HG03060 (cell line): ENCODE data around the gene ARMH2.

ENCODE experiments used
- ATAC-seq: cut with Tn5 transposase; IDR thresholded peaks from one replicate; pipeline ENCODE4 v1.9.1; 2021; ENCODE audit warnings: low read depth, moderate number of reproducible peaks; ENCODE audit not compliant: unreplicated experiment

Gene ARMH2

DNA sequence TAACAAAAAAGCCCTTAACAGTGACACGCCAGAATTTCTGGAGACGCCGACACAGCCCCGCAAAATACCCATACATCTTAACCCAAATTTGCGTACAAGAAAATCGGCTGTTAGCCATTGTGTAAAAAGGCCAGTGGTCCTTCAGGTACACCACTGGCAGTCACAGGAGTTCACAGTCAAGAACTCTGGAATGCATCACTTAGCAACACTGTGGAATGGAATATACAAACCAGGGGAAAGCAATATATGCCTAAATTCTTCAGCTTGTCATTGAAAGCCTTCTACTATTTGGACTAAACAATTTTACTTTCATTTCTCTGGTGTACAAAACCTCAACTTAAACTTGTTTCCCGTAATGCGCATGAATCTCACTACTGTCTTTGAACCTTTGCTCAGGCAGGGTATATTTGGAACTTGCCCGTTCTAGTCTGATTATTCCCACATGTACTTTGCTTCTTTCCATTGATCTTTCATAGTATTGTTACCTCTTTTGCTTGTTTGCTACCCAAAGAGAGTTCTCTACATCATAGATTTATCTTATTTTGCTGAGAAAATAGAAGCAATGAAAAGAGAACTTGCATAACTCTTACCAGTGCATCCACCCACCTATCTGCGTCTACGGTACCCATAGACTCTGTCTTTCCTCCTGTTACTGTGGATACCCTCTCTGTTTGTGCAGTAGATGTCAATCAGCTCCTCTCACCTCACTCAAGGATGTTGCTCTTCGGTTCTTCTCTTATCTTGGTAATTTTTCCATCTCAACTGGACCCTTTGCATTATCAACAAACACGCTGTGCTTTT is at the start of gene ARMH2:
Gene ARMH2, minus strand, starts transcription at position 178 of the 801 bp plus-strand sequence. Its CDS starts 60 bp downstream, at position 118.
- ATAC-seq = no peak

DNA sequence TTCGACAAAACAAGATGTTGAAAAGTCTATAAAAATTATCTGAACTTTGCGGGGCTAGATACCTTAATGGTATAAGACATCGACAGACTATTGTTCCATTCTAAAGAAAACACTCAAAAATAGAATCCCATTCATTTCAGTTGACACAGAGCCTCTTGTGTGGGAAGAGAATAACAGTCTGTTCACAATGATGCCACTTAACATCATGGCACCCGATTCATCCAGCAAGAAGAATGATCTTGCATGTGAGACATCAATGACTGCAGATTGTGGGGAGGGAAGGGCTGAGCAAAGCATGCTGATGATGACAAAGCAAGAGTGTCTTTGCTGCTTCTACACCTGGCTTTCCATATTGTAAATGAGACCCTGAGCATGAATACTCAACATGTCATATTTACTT is 49.7 kb upstream of the ARMH2 start:
- no peak for ATAC-seq

DNA sequence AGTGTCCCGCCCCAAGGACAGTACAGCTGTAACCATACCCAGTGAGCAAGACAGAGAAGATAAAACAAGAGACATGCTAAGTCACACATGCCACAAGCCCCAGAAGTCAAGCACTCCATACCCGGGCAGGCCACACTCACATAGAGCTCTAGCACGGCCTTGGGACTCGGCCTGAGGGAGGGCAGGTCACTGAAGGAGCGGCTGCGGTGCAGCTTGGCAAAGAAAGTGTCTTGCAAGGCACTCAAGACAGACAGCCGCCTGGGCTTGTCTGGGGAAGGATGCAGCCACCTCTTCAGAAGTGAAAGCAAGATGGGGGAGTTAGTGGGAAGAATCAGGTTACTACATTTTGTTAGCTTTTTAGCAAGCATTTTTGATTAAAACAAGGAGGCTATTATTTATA is 48.7 kb upstream of the ARMH2 start:
- ATAC-seq = no peak

DNA sequence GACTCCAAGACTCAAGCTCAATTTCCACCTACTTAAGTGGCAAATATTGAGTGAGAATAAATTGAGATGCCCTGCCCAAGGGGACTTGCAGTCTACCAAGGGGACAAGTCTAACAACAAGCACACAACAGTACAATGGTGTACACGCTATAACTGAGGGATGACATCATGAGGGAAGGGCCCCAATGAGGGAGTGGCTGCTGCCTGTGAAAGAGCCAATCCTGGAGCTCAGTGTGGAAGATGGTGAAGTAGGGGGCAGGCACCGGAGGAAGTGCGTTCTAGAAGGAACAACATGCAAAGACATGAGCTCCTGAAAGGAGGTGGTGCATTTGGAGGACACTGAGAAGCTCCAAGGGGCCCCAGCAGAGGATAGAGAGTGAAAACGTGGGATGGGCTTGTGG is 46.9 kb upstream of the ARMH2 start:
- ATAC-seq = no peak

DNA sequence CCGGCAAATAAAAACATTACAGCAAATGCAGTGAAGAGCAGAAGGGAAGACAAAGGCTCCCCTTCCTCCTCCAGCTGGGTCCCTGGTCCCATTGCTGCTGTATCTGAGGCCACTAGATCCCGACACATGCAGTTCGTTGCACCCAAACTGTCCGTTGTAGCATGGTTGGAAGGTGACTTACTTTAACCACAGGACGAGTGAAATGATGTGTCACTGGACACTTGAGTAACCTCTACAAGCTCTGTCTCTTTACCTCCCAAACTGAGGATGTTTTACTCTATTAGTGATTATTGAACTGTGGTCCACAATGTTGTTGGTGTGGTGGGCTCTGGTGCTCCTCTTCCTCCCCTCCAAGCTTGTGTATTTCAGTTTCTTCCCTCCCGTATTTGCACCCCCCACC is 46.2 kb upstream of the ARMH2 start:
- no peak for ATAC-seq

DNA sequence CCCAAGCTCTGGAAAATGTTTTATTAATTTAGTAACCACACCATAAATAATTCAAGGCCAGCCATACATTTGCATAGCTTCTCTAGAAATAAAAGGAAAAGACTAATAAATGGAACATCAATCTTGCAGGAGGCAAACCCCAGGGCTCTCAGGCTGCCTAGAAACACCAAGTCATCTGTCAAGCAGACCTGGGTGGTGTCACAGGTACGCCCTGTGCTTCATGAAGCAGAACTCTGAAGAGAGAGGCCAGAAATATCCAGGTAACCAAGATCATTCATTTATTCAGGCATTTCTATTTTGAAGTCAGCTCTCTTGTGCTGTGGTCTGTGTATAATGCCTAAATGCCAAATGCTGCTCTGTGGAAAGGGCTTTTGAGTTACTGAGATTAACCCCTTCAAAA is 45.3 kb upstream of the ARMH2 start:
- no peak for ATAC-seq

DNA sequence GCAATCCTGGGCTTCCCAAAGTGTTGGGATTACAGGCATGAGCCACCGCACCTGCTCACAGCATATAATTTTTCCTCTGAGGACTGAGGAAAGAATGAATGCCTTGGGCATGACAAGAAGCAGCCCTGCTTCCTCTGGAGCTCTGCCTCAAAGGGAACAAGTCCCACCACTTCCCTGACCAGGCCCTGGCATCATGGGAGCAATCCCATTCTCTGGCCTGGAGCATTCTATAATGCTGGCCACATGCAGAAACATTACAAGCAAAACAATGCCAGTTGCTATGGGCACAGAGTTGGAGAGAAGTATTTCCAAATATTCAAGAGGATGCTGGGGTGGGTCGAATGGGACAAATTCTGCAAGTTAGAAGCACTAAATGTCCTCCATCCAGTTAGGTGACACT is 41.5 kb upstream of the ARMH2 start:
- no peak for ATAC-seq

DNA sequence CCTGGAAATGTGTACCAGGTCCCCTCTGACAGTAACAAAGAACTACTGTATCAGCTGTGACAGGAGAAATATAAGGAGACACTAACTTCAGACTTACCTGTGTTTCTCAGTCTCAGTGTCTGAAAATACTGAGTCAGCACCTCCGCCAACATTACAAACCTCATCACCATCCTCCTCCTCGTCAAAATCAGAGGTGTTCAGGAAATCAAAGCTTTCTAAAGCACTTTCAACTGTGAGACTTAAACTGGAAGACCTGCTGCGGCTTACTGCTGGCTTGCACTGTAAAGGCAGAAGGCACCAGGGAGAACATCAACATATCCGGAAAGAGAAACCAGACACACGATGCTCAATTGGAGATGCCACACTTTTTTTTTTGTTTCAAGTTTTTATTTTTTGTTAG is 40.3 kb upstream of the ARMH2 start:
- no peak for ATAC-seq

DNA sequence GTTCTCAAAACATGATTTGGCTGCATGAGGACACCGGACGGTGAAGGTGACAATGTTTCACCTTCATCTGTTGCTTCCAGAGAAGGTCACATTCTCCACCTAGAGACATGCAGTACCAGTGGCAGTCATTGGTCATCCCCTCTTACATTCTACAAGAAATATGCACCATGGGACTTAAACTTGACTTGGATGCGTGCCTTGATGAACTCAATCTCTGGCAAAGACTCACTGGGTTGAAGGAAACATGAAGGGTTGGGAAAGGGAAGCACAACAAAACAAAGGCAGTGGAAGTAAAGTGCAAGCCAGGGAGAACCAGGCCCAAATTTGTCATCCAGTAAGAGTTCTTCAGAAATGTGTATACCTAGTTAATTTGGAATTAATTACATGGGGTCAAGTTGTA is 39.4 kb upstream of the ARMH2 start:
- ATAC-seq = no peak

DNA sequence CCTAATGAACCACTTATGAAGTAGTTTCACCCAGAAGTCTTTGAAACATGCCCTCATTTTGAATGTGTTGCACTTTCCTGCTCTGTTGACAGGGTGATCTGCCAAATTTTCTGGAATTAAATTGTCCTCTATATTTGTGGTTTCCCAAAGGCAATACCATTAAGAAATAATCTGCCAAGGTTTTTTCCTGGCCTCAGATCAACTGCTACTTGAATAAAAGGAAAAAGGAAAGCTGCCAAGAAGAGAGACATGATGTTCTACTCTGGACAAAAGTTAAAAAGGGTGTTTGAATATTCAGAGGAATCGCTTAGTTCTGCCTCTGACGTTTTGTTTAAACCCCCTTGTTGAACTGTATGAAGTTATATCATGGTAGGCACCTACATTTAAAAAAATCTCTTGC is 37.4 kb upstream of the ARMH2 start:
- no peak for ATAC-seq

DNA sequence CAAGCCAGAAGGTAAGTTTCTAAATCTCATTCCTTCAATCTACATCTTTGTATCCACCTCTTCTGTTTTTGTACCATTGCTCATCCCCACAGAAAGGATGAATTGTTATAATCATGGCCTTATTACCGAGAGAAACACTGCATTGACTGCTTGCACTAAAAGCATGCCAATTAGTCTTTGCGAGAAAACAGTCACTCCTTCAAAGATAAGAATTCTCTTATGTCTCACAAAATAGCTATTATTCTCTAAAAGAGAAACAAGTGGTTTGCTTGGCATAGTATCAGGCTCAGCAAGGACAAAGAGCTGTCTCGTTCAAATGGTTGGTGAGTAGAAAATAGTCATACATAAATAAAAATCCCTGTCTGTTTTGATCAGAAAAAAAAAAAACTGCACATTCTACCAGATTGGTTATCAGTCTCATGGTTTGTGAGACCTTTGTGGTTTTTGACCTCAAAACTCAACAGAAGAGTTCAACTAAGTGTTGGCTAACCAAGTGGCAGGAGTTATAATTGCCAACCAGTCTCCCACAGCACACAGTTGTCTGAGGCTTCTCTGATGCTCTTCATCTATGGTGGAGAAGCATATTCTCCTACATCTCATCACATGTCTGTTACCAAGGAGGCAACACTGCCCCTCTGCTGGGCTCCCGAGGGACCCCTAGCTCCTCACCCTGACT is 35.1 kb upstream of the ARMH2 start:
- no peak for ATAC-seq

DNA sequence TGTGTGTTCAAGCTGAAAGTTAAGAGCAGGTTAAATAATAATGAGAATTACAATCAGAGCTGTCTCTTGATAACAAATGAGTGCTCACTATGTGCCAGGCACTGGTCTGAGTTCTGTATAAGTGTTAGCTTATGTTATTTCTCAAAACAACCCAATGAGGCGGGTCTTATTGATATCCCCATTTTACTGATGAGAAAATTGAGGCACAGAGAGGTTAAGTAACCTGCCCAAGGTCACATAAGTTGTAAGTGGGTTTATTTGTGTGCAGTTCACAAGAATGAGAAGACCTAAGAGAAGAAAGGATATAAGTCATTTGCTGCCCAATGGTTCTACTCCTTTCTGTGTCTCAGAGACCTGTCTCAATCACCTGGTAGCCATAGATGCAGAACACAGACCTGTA is 34.1 kb upstream of the ARMH2 start:
- ATAC-seq = no peak

DNA sequence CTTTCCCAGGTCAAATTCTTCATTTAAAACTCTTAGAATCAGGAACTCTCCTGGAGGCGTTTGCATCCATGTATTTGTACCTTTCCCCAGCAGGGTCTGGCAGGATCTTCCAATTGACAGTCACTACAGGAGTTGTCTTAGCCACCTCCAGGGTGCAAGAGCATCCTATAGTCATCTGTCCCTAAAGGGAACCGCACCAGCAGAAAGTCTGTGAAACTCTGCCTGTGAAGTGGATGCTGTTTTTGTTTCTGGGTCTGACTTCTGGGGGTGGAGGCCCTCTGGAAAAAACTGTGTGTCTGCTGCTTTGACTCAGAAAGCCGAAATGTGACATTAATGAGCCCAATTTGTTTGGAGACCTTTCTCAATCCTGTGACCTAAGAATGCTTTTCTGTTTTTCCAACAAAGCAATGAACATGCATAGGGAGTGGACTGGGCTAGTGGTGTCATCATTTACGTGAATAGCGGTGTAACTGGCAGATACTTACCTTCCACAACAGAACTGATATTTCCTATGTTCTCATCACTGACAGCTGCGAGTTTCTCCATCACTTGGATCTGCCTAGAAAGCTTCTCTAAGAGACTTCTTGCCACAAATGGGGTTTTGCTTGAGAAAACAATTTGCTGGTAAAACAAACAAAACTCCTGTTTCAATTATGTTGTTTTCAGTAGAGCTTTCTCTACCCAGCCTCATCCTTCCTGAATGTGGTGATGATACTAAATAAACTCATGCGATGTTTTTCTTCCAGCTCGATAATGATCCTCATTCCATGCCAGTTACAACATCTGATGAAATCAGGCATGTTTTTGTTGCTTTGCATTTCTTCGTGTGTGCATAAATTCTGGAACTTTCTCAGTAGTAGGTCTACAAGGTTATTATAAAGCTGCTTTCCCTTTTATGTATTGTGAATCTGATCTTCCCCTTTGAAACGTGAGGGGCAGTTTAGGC is 33.3 kb upstream of the ARMH2 start:
- no peak for ATAC-seq

DNA sequence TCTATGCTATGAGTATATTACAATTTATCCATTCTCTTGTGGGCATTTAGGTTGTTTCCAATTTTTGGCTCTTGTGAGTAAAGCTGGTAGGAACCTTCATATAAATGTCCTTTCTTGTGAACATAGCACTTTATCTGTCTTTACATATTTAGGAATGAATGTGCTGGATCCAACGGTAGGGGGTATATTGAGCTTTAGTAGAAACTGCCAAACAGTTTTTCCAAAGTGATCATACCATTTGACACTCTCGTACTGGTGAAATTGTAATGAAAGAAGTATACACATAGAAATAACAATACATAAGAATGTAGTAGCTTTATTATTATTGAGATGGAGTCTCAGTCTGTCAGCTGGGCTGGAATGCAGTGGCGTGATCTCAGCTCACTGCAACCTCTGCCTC is 30.9 kb upstream of the ARMH2 start:
- ATAC-seq = no peak

DNA sequence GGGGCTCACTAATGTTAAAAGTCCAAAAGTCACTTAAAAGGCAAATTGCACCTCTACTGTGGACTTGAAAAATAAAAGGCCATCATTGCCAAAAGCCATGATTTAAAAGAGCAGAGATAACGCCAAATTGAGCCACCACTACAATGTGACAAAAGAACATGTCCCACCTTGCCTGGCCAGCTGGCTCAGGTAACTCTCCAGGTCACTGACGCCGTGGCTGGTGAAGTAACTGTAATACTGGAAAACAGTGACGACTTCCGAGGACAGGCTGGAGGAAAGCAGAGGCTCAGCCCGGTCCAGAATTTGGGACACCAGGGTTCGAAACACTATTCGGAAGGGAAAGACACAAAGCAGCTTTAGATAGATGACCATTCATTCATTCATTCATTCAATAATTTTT is 29.3 kb upstream of the ARMH2 start:
- ATAC-seq = no peak

DNA sequence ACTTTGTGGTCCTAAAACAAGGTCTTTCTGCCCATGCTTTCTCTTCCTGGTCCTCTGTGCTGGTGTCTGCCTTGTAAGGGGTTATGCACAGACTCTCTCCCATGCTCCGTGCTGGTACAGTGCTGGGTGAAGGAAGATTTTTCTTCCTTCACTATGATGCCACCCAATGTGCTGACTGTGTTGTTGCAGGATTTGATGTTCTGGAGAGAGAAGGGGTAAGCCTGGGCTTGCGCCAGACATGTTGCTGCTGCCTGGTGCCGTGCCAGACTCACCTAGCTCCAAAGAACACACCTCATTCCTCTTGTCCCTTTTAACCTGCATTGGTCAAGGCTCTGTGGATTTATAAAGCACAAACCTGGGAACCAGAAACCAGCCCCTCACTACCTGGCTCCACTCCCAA is 28.4 kb upstream of the ARMH2 start:
- no peak for ATAC-seq

DNA sequence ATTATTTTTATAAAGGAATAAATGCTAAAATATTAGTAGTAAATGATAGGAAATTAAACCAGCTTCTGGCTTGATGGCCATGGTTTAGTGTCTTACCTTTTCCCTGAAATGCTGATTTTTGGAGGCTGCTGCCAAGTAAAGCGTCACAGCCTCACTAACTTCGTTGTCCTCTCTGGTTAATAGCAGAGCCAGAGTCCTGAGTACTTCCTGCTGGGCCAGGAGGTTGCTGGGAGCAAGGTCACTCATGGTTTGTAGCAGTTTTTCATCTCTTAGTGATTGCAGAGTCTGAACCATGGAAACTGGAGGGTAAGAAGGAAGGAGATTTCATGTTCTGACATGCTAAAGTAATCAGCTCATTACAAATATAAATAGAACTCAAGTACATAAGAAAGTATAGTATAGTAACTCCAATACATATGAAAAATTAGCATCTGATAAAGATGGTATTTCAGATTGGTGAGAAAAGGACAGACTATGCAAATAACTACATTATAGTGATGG is 26.5 kb upstream of the ARMH2 start:
- no peak for ATAC-seq

DNA sequence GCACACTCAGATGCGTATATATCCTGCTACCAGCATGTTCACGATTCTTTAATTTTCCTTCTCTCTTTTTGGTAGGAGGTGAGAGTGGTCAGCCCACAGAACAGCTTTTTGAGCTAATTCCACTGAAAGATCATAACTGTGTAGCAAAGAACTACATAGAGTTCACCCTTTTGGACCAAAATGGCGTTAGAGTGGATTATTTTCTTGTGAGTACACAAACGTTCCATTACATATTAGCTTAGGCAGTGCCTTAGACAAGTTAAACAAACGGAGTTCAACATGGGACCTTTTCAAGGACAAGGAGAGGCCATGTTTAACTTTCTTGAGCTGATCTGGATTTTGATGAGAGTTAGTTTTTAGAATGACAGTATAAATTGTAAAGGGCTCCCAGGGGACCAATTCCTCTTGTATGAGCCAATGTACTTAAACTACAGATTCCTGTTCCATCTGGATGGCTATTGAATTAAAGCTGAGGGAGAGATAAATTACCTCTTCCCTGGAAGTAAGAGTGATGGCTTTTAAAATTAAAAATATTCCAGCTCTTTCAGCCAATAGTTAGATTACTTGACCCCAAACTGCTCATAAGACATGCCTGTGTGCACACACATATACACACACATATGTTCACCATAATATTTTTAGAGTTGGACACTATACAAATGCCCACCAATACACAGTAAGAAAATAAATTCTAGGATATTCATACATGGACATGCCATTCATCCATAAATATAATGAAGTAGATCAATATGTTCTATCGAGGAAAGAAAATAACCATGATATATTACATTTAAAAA is 25.6 kb upstream of the ARMH2 start:
- ATAC-seq = no peak

DNA sequence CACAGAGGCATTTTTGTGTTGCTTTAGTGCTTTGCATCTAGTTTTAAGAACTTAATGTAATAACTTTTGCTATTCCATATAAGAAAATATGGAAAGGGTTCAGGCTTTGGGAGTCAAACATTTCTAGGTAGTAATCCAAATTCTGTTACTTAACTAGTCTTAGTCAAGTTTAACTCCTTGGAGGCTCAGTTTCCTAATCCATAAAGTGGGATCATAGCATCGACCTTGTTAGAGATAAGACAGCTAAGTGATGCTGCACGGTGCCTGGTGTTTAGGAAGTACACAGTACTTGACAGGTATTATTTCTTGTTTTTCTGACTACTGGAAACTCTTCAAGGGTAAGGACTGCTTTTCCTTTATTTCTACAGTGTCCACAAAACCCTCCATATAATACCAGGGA is 24.5 kb upstream of the ARMH2 start:
- no peak for ATAC-seq

DNA sequence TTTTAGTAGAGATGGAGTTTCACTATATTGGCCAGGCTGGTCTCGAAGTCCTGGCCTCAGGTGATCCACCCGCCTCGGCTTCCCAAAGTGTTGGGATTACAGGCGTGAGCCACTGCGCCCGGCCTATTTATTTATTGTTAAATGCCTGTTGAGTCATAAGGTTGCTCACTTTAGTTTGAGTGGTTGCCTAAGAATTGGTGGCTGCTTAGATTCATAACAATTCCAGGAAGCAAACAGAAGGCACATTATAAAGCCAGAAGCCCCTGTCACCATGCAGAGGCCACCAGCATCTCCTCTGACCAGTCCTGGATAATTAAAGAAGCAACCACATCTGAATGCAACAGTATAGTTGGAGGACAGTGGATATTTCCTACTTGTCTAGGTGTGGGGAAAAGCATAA is 24.0 kb upstream of the ARMH2 start:
- no peak for ATAC-seq
